Gastroesophageal sphincter (tissue), 4 donors: ENCODE results near the gene SUCNR1. TPM values are rescaled to one million over a fixed set of nuclear protein-coding genes. Genes with fewer than 3 reads are reported as not detected.

Experiments
- ATAC-seq: fragments of 150-250 bp; one replicate; pipeline ENCODE4 v1.9.1; 2016; ENCODE audit warnings: mild to moderate bottlenecking, moderate library complexity
- H3K27ac ChIP-seq, 4 donors: fragments of 200-600 bp; sonication (generic) in 3 of 4; 1 replicate in 3 of 4; 2 replicates in 1 of 4; pipeline ENCODE4 v1.5.1; 2016 to 2019
- H3K27me3 ChIP-seq: fragments of 200-600 bp; sonication (generic); one replicate; pipeline ENCODE4 v1.5.1; 2019
- H3K36me3 ChIP-seq, 2 donors: fragments of 200-600 bp; sonication (generic); one replicate each; pipeline ENCODE4 v1.5.1; 2019; ENCODE audit warnings: control low read depth in 1 of 2
- H3K4me1 ChIP-seq, 3 donors: fragments of 200-600 bp; sonication (generic); 1 replicate in 2 of 3; 2 replicates in 1 of 3; pipeline ENCODE4 v1.5.1; 2016 to 2019; ENCODE audit warnings: control low read depth in 2 of 3
- H3K4me3 ChIP-seq, 2 donors: fragments of 200-600 bp; sonication (generic); one replicate each; pipeline ENCODE4 v1.5.1; 2019; ENCODE audit warnings: mild to moderate bottlenecking in 1 of 2, moderate library complexity in 1 of 2
- H3K9me3 ChIP-seq, 3 donors: fragments of 200-600 bp; sonication (generic); one replicate each; pipeline ENCODE4 v1.5.1; 2017 to 2019; ENCODE audit warnings: control low read depth in 2 of 3
- EP300 ChIP-seq: sonication (generic); formaldehyde crosslinking; IDR thresholded peaks from one replicate; pipeline ENCODE4 v1.6.1; 2017; ENCODE audit warnings: antibody characterized with exemption, mild to moderate bottlenecking
- POLR2A ChIP-seq, 2 donors: fragments of 450-650 bp; IDR thresholded peaks; one replicate each; pipeline ENCODE4 v1.6.1; 2017; ENCODE audit warnings: antibody characterized with exemption in 2 of 2, mild to moderate bottlenecking in 2 of 2, moderate library complexity in 1 of 2
- POLR2AphosphoS5 ChIP-seq: sonication (generic); formaldehyde crosslinking; IDR thresholded peaks from one replicate; pipeline ENCODE4 v1.6.1; 2017; ENCODE audit warnings: antibody characterized with exemption
- WGBS, 2 donors: methylation state at CpG; one replicate each; pipeline ENCODE4 v1.1.5; 2018; ENCODE audit warnings: low coverage in 1 of 2; 5-methylcytosine and 5-hydroxymethylcytosine counted together
- total RNA-seq, 4 donors: library from RNA; depleted of rRNA; stranded (reverse); fragments of >200 nt; gene quantifications; one replicate each; pipeline ENCODE4 v1.1.0, GENCODE V29; 2016
- TF ChIP-seq, protein P1 (sequence below), 4 experiments: fragments of 200-600 bp in 2 of 4; fragments of 450-650 bp in 2 of 4; sonication (generic) in 1 of 4; IDR thresholded peaks; one replicate each; pipeline ENCODE4 v1.5.1; 2017 to 2019; ENCODE audit warnings: antibody characterized with exemption in 4 of 4, mild to moderate bottlenecking in 2 of 4, moderate library complexity in 2 of 4

Gene SUCNR1, protein sequence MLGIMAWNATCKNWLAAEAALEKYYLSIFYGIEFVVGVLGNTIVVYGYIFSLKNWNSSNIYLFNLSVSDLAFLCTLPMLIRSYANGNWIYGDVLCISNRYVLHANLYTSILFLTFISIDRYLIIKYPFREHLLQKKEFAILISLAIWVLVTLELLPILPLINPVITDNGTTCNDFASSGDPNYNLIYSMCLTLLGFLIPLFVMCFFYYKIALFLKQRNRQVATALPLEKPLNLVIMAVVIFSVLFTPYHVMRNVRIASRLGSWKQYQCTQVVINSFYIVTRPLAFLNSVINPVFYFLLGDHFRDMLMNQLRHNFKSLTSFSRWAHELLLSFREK
- under 1 TPM in 3 of 4 donors, not detected in 1; 0.12 to 0.74 (median 0.13) TPM for total RNA-seq

DNA sequence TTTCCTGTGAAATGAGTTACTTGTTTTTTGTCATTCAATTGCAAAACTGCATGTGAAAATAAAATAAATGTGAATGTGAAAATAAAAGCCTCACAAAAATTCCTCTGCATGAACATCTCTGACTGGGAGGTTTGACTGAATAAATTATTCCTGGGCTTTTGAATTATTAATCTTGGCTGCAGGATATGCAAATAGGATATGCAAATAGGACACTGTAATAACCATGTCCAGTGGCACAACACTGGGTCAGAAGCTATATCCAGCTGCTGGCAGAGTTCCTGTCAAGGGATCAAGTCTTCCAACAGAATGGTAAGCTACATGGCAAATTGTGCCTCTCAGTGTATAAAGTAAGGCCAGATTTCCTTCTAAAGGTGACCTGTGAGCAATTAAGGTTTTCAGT lies at the start of gene SUCNR1:
TSS of gene SUCNR1 (plus strand) at position 246 of the 400 bp plus-strand sequence. CDS start 6,250 bp downstream, outside the sequence.
- Histone ChIP-seq H3K27me3 (no peaks in the 10 kb centered on the region), H3K9me3 (no peaks in the 10 kb centered on the region), H3K4me1 (peaks cover 0 to 6% (median 0%) of the 10 kb centered on the region in 3 donors), H3K36me3 (no peaks in the 10 kb centered on the region), H3K4me3 (no peak within 1 kb of the TSS), H3K27ac (no peak within 1 kb of the TSS)
- TF ChIP-seq EP300 (no peak), POLR2A (IDR thresholded peaks at IDR 0.05) (no peak), POLR2AphosphoS5 (no peak)
- TF ChIP-seq, protein P1, sequence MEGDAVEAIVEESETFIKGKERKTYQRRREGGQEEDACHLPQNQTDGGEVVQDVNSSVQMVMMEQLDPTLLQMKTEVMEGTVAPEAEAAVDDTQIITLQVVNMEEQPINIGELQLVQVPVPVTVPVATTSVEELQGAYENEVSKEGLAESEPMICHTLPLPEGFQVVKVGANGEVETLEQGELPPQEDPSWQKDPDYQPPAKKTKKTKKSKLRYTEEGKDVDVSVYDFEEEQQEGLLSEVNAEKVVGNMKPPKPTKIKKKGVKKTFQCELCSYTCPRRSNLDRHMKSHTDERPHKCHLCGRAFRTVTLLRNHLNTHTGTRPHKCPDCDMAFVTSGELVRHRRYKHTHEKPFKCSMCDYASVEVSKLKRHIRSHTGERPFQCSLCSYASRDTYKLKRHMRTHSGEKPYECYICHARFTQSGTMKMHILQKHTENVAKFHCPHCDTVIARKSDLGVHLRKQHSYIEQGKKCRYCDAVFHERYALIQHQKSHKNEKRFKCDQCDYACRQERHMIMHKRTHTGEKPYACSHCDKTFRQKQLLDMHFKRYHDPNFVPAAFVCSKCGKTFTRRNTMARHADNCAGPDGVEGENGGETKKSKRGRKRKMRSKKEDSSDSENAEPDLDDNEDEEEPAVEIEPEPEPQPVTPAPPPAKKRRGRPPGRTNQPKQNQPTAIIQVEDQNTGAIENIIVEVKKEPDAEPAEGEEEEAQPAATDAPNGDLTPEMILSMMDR (IDR thresholded peaks at IDR 0.05) = no peak
- no peak for ATAC-seq

DNA sequence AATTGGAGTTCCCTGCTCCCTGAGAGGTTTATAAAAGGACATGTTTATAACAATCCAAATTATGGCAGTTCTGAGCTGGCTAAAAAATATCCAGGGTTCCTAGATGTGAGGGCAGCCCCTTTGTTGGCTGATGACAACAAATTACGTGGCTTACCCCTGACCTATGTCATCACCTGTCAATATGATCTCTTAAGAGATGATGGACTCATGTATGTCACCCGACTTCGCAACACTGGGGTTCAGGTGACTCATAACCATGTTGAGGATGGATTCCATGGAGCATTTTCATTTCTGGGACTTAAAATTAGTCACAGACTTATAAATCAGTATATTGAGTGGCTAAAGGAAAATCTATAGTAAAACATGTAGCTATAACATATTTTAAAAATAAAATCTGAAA lies 45.6 kb upstream of the SUCNR1 start:
- no peaks in the 10 kb centered on the region for H3K36me3 ChIP-seq
- TF ChIP-seq EP300 (no peak), POLR2AphosphoS5 (no peak), POLR2A (IDR thresholded peaks at IDR 0.05) (no peak)
- TF ChIP-seq, protein P1 (IDR thresholded peaks at IDR 0.05) = no peak
- H3K9me3 ChIP-seq = peaks cover 0 to 5% (median 0%) of the 10 kb centered on the region in 3 donors
- 93 to 94% methylated on average over 3 of the region's 3 CpGs for WGBS, 2 donors
- H3K27ac ChIP-seq = no peak overlapping the region
- H3K27me3 ChIP-seq = no peaks in the 10 kb centered on the region
- no peak overlapping the region for H3K4me3 ChIP-seq
- H3K4me1 ChIP-seq = no peaks in the 10 kb centered on the region
- ATAC-seq = no peak

DNA sequence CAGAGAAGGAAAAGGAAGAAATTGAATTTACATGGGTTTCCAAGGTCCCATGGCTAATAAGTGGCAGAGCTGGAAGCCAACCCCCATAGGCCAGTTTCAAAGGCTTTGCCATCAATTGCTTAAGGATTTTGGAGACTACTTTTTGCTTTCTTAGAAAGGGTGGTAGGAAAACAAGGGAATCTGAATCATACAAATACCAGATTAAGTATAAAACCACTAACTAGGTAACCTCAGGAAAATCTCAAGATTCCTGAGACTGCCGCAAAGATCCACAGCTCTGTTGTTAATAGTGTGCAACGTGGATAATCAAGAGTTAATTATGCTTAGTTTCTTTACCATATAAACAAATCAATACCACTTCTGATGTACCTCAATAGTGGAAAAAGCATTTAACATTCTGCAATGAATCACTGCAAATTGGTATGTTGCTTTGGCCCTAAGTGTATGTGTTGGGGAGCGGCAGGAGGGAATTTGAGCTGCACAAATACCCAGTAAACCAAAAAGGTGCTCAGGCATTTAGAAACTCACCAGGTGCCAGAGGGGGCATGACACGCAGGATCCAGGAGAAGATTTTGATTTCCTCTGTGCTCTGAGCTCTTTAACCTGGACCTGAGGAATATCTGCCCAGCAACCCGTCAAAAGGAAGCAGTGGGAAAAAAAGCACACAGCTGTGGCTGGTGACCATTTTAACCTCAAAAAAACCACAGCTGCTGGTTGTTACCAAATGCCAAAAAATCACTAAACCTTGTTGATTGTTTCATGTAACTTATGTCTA lies 37.5 kb upstream of the SUCNR1 start:
- no peak for ATAC-seq

DNA sequence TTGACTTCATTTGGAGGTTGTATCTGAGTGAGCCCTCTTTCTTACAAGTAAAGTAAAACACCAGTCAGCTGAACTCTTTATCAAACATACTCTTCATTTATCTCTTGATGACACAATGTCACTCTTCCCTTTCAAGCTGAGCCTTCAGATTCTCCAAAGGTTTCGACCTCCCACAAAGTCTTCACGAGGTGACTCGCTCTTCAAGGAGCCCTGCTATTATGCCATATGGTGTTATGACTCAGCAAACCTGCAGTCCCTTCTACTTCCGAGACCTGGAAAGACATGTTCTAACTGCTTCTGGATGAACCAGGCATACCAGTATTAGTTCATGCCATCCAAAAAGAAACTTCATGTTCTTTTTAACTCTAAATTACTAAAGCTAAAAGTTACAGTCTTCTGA lies 36.4 kb upstream of the SUCNR1 start:
- H3K9me3 ChIP-seq = no peaks in the 10 kb centered on the region
- no peaks in the 10 kb centered on the region for H3K27me3 ChIP-seq
- H3K4me3 ChIP-seq = no peak overlapping the region
- ATAC-seq = no peak
- H3K36me3 ChIP-seq = no peaks in the 10 kb centered on the region
- TF ChIP-seq POLR2A (IDR thresholded peaks at IDR 0.05) = no peak
- TF ChIP-seq EP300 = no peak
- no peak for TF ChIP-seq POLR2AphosphoS5
- TF ChIP-seq, protein P1 (IDR thresholded peaks at IDR 0.05) = no peak
- peaks cover 4 to 18% (median 4%) of the 10 kb centered on the region in 3 donors for H3K4me1 ChIP-seq
- WGBS, 2 donors = 53 to 61% methylated on average over 4 of the region's 4 CpGs
- H3K27ac ChIP-seq = no peak overlapping the region

More for the DNA sequence above, 37.5 kb upstream of the SUCNR1 start:
- H3K27me3 ChIP-seq = no peaks in the 10 kb centered on the region
- H3K9me3 ChIP-seq = no peaks in the 10 kb centered on the region
- TF ChIP-seq, protein P1 (IDR thresholded peaks at IDR 0.05) = no peak
- TF ChIP-seq POLR2A (IDR thresholded peaks at IDR 0.05) (no peak), POLR2AphosphoS5 (no peak), EP300 (no peak)
- 61 to 72% methylated on average over 5 of the region's 5 CpGs for WGBS, 2 donors
- no peak overlapping the region for H3K4me3 ChIP-seq
- H3K27ac ChIP-seq = no peak overlapping the region
- no peaks in the 10 kb centered on the region for H3K36me3 ChIP-seq
- H3K4me1 ChIP-seq = peaks cover 4 to 18% (median 4%) of the 10 kb centered on the region in 3 donors
